Measurements from ENCODE around the gene PTPRD.

PTPRD gene

GRCh38 chr9:8420416-8420815 lies 2192.4 kb downstream of the PTPRD start:
- no peak for DNase-seq (ENCODE audit: low read depth)
- no peak overlapping the region for H3K4me3 ChIP-seq (ENCODE audit: low read length)

DNA sequence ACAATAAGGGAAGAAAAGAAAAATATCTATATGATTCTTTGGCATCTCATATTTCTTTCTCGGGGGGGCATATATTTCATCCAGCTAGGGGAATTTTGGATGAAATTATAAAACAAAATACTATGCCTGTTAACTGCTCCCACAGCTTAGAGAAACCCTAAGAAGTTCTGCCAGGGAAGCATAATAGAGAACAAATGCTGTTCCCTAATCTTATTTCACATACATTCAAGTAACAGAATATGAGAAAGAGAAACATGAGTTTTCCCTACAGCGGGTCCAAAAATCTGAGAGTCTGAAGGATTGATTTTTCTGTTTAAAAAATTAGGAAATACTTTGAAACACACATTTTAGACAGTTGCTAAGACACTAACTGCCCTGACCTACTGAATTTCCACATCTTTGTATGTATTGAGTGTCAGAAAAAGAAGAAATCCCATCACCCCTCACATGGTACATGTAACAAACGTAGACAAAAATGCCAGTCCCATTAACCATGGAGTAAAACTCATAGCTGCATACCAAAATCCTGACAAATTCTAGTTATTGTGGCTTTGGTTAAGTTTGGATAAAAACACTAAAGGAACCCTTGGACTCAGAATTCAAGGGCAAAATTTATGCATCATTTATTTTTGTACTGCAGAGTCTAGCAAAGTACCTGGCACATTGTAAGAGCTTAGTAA lies 2193.1 kb downstream of the PTPRD start:
- no peak overlapping the region for H3K4me3 ChIP-seq (ENCODE audit: low read length)
- no peak for TF ChIP-seq CTCF (IDR thresholded peaks at IDR 0.05; ENCODE audit: insufficient read depth, low read depth, low read length, missing control alignments)
- DNase-seq (ENCODE audit: low read depth): no peak

More at GRCh38 chr9:8420416-8420815, 2192.4 kb downstream of the PTPRD start:
- TF ChIP-seq CTCF (IDR thresholded peaks at IDR 0.05; ENCODE audit: insufficient read depth, low read depth, low read length, missing control alignments): no peak

DNA sequence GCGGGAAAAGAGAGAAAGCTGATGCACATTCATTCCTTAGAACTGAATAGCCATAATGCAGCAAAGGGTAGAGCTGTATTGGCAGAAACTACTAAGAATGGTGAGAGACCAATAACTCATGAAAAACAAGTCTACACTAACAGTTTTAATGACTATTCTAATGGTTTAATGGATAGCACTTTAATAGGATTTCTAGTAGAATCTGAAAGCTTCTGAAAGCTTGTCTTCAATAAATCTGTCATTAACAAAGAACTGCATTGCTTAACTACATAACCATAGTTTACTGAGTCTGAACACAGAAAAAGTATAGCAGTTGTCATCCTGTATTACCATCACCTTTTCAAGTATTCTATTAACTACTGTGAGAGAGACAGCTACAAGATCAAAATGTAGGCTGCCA lies 2195.5 kb downstream of the PTPRD start:
- no peak overlapping the region for H3K4me3 ChIP-seq (ENCODE audit: low read length)
- no peak for DNase-seq (ENCODE audit: low read depth)
- no peak for TF ChIP-seq CTCF (IDR thresholded peaks at IDR 0.05; ENCODE audit: insufficient read depth, low read depth, low read length, missing control alignments)

GRCh38 chr9:8412327-8412726 lies 2200.5 kb downstream of the PTPRD start:
- DNase-seq (ENCODE audit: low read depth): no peak
- no peak for TF ChIP-seq CTCF (IDR thresholded peaks at IDR 0.05; ENCODE audit: insufficient read depth, low read depth, low read length, missing control alignments)
- H3K4me3 ChIP-seq (ENCODE audit: low read length): no peak overlapping the region

- no peak overlapping the region for H3K4me3 ChIP-seq (ENCODE audit: low read length)
- TF ChIP-seq CTCF (IDR thresholded peaks at IDR 0.05; ENCODE audit: insufficient read depth, low read depth, low read length, missing control alignments): no peak
- no peak for DNase-seq (ENCODE audit: low read depth)
These were observed 2204.1 kb downstream of the PTPRD start for GRCh38 chr9:8408575-8409190.

DNA sequence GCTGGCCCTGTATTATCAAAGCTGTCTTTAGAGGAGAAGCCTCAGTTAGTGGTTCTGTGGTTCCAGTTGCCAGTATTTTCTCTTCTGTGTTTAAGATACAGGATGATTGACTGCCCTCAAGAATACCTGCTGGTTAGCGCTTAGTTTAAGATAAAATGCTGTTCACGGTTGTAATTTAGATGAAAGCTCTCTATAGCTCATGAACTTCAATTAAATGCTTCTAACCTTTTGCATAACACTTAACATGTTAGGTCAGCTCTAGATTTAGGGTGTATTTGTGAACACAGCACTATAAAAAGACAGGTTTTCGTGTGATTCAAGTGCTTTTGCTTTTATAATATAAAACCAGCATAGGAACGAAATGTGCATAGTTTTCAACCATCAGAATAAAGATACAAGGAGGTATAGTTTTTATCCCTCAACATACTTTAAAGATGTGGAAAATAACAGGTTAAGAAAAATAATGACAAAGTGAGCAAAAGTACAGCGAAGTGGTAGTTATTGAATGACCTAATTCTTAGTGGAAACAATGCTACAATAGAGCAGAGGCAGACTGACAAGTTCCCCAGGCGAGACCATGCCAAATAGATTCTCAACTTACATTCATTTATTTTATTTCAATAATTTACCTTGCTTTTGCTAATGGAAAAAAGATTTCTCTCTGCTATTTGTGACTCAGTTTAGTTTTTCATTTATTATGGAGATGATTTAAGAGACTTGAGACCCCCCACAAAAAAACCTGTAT lies 2210.7 kb downstream of the PTPRD start:
- no peak overlapping the region for H3K4me3 ChIP-seq (ENCODE audit: low read length)
- no peak for DNase-seq (ENCODE audit: low read depth)
- no peak for TF ChIP-seq CTCF (IDR thresholded peaks at IDR 0.05; ENCODE audit: insufficient read depth, low read depth, low read length, missing control alignments)

Data from epithelial cell of esophagus (primary cell).